GM23338 (cell line): Measurements from ENCODE around the gene TMEM178A. TPM values are rescaled to one million over a fixed set of nuclear protein-coding genes. Genes with fewer than 3 reads are reported as not detected.

Experiments
- CREB1 ChIP-seq: fragments of 250-450 bp; sonication (Bioruptor Pico); IDR thresholded peaks from 2 replicates; pipeline ENCODE4 v1.5.0; 2020; ENCODE audit warnings: low read depth, mild to moderate bottlenecking, moderate library complexity
- JUNB ChIP-seq: IDR thresholded peaks from one replicate; pipeline ENCODE4 v1.6.1; 2016; ENCODE audit warnings: antibody characterized with exemption; ENCODE audit not compliant: unreplicated experiment
- NANOG ChIP-seq: IDR thresholded peaks from 2 replicates; pipeline ENCODE4 v1.6.1; 2016; ENCODE audit warnings: antibody characterized with exemption, borderline replicate concordance
- POLR2AphosphoS5 ChIP-seq: IDR thresholded peaks from 2 replicates; pipeline ENCODE4 v1.6.1; 2016; ENCODE audit warnings: antibody characterized with exemption, low read depth
- REST ChIP-seq: IDR thresholded peaks from one replicate; pipeline ENCODE4 v1.6.1; 2018; ENCODE audit warnings: antibody characterized with exemption; ENCODE audit not compliant: unreplicated experiment
- STAT1 ChIP-seq: IDR thresholded peaks from one replicate; pipeline ENCODE4 v1.6.1; 2016; ENCODE audit warnings: antibody characterized with exemption; ENCODE audit not compliant: unreplicated experiment
- ZNF114 ChIP-seq: fragments of 250-450 bp; sonication (Bioruptor Pico); IDR thresholded peaks from 2 replicates; pipeline ENCODE4 v1.5.0; 2020; ENCODE audit warnings: mild to moderate bottlenecking, moderate library complexity
- ZNF462 ChIP-seq: fragments of 250-450 bp; sonication (Bioruptor Pico); IDR thresholded peaks from 2 replicates; pipeline ENCODE4 v1.5.0; 2020; ENCODE audit warnings: mild to moderate bottlenecking, moderate library complexity
- polyA plus RNA-seq: library from polyadenylated mRNA; unstranded; fragments of >200 nt; fragmentation: Nextera tagmentation; extraction: Ambion mirVana; gene quantifications from 2 replicates; pipeline ENCODE4 v1.2.1, GENCODE V29; 2016
- total RNA-seq: library from RNA; depleted of rRNA; stranded (reverse); fragments of >200 nt; shearing (Covaris generic); gene quantifications from 2 replicates; pipeline ENCODE4 v1.2.3, GENCODE V29; 2014

The TMEM178A gene
- total and polyA plus RNA-seq, 2 experiments from 2014 or later: 10.3 to 12.3 TPM

- no peak for TF ChIP-seq REST
- no peak for TF ChIP-seq NANOG
- TF ChIP-seq STAT1: no peak
- no peak for TF ChIP-seq CREB1
- no peak for TF ChIP-seq JUNB
- TF ChIP-seq POLR2AphosphoS5: no peak
- TF ChIP-seq ZNF114 (CRISPR knock-in tag): no peak
- TF ChIP-seq ZNF462 (CRISPR knock-in tag): no peak
Measured at GRCh38 chr2:39719317-39719716, 53.6 kb downstream of the TMEM178A start (continued).
